Measurements from ENCODE around the gene RTL1.

Gene RTL1

DNA sequence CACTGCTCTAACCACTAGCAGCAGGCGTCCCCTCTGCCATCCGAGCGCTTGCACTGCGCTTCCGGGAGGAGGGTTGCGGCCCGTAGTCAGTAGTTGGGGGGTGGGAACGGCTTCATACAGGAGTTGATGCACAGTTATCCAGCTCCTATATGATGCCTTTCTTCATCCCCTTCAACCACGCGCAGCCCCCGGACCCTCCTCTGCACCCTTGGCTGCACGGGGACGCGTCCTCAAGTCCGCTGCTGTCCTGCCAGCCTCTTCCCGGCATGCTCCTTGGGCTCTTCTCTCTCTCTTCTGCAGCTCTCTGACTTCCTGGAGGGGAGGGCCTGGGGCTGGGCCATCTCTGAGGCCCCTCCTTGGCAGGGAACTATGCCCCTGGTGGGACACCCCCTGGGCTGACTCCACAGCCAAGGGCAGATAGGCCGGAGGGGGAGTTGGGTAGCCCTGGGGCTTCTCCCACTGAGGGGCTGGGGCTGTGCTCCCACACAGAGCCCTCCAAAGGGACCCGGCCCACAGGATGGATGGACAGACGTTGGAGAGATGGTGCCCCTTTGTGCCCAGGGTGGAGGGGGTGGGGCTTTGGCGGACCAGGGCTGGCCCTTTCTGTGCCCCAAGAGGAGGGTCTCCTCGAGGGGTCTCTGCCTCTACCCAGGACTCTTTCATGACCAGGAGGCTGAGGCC, 29.0 kb downstream of the RTL1 start:
- Histone ChIP-seq H3K9ac (ENCODE audit: low read depth in 1 of 2, low read length in 2 of 2) (no peak overlapping the region), H3K9me3 (ENCODE audit: control insufficient read depth in 2 of 2, low read length in 2 of 2) (no peaks in the 10 kb centered on the region), H3K36me3 (ENCODE audit: control insufficient read depth in 2 of 2, insufficient read depth in 2 of 2, low read length in 2 of 2) (no peaks in the 10 kb centered on the region), H3K27me3 (ENCODE audit: control insufficient read depth in 2 of 2, insufficient read depth in 2 of 2, low read length in 2 of 2) (no peaks in the 10 kb centered on the region), H3K27ac (ENCODE audit: low read depth in 2 of 2, low read length in 2 of 2) (no peak overlapping the region), H3K4me1 (ENCODE audit: control insufficient read depth in 2 of 2, insufficient read depth in 2 of 2, low read length in 2 of 2) (no peaks in the 10 kb centered on the region), H3K4me3 (ENCODE audit: low read length in 2 of 2) (no peak overlapping the region)

DNA sequence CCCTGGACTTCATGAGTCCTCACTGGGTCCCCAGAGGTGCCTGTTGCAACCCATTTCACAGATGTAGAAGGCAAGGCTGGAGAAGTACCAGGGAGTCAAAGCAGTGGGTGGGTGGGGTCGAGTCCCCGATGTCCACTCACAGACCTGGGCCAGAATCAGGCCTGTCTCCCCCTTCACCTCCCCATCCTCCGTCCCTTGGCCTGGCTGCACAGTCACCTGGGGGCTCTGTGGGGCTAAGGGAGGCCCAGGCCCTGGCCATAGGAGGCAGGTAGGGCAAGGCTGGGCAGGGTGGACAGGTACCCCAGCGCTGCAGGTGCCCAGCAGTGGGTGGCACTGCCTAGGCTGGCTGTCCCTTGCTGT, 29.5 kb downstream of the RTL1 start:
- Histone ChIP-seq H3K4me1 (ENCODE audit: control insufficient read depth in 2 of 2, insufficient read depth in 2 of 2, low read length in 2 of 2) (no peaks in the 10 kb centered on the region), H3K27me3 (ENCODE audit: control insufficient read depth in 2 of 2, insufficient read depth in 2 of 2, low read length in 2 of 2) (no peaks in the 10 kb centered on the region), H3K9ac (ENCODE audit: low read depth in 1 of 2, low read length in 2 of 2) (no peak overlapping the region), H3K27ac (ENCODE audit: low read depth in 2 of 2, low read length in 2 of 2) (no peak overlapping the region), H3K4me3 (ENCODE audit: low read length in 2 of 2) (no peak overlapping the region), H3K36me3 (ENCODE audit: control insufficient read depth in 2 of 2, insufficient read depth in 2 of 2, low read length in 2 of 2) (no peaks in the 10 kb centered on the region), H3K9me3 (ENCODE audit: control insufficient read depth in 2 of 2, low read length in 2 of 2) (no peaks in the 10 kb centered on the region)

DNA sequence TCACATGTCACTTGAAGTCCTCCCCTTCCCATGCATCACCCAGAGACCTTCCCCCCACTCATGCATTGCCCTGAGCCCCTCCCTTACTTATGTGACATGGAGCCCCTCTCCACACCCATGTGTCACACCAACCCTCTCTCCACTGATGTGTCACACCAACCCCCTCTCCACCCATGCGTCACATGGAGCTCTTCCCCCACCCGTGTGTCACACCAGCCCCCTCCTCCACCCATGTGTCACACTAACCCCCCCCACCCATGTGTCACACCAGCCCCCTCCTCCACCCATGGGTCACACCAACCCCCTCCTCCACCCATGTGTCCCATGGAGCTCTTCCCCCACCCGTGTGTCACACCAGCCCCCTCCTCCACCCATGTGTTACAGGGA, 30.4 kb downstream of the RTL1 start:
- Histone ChIP-seq H3K9me3 (ENCODE audit: control insufficient read depth in 2 of 2, low read length in 2 of 2) (no peaks in the 10 kb centered on the region), H3K36me3 (ENCODE audit: control insufficient read depth in 2 of 2, insufficient read depth in 2 of 2, low read length in 2 of 2) (no peaks in the 10 kb centered on the region), H3K27ac (ENCODE audit: low read depth in 2 of 2, low read length in 2 of 2) (no peak overlapping the region), H3K4me3 (ENCODE audit: low read length in 2 of 2) (no peak overlapping the region), H3K4me1 (ENCODE audit: control insufficient read depth in 2 of 2, insufficient read depth in 2 of 2, low read length in 2 of 2) (no peaks in the 10 kb centered on the region), H3K27me3 (ENCODE audit: control insufficient read depth in 2 of 2, insufficient read depth in 2 of 2, low read length in 2 of 2) (no peaks in the 10 kb centered on the region), H3K9ac (ENCODE audit: low read depth in 1 of 2, low read length in 2 of 2) (no peak overlapping the region)

DNA sequence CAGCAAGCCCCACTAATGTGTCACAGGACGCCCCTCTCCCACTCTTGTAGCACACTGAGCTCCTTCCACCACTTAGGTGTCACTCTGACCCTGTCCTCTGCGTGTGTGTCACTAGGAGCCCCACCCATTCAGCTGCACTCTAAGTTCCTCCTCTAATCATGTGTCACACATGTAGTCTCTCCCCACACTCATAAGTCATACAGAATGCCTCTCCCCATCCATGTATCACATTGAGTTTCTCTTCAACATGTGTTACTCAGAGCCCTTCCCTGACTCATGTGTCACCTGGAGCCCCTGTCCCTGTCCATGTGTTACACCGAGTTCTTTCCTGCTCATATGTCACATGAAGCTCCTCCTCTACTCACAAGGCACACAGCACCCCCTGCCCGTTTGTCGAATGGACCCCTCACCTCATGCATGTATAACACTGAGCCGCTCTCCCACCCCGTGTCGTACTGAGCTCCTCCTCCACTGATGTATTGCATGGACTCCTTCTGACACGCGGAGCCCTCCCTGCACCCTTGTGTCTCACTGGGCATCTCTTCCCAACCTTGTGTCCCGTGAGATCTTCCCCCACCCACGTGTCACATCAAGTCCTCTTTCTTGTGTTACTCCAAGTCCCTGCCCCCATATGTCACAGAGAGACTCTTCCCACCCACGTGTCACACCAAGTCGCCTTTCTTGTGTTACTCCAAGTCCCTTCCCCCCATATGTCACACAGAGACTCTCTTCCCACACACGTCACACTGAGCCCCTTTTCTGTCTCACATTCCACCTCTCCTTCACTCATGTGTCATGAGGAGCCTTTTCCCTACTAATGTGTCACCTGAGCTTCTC, 31.0 kb downstream of the RTL1 start:
- Histone ChIP-seq H3K36me3 (ENCODE audit: control insufficient read depth in 2 of 2, insufficient read depth in 2 of 2, low read length in 2 of 2) (no peaks in the 10 kb centered on the region), H3K9me3 (ENCODE audit: control insufficient read depth in 2 of 2, low read length in 2 of 2) (no peaks in the 10 kb centered on the region), H3K9ac (ENCODE audit: low read depth in 1 of 2, low read length in 2 of 2) (no peak overlapping the region), H3K27me3 (ENCODE audit: control insufficient read depth in 2 of 2, insufficient read depth in 2 of 2, low read length in 2 of 2) (no peaks in the 10 kb centered on the region), H3K4me3 (ENCODE audit: low read length in 2 of 2) (no peak overlapping the region), H3K4me1 (ENCODE audit: control insufficient read depth in 2 of 2, insufficient read depth in 2 of 2, low read length in 2 of 2) (no peaks in the 10 kb centered on the region), H3K27ac (ENCODE audit: low read depth in 2 of 2, low read length in 2 of 2) (no peak overlapping the region)

DNA sequence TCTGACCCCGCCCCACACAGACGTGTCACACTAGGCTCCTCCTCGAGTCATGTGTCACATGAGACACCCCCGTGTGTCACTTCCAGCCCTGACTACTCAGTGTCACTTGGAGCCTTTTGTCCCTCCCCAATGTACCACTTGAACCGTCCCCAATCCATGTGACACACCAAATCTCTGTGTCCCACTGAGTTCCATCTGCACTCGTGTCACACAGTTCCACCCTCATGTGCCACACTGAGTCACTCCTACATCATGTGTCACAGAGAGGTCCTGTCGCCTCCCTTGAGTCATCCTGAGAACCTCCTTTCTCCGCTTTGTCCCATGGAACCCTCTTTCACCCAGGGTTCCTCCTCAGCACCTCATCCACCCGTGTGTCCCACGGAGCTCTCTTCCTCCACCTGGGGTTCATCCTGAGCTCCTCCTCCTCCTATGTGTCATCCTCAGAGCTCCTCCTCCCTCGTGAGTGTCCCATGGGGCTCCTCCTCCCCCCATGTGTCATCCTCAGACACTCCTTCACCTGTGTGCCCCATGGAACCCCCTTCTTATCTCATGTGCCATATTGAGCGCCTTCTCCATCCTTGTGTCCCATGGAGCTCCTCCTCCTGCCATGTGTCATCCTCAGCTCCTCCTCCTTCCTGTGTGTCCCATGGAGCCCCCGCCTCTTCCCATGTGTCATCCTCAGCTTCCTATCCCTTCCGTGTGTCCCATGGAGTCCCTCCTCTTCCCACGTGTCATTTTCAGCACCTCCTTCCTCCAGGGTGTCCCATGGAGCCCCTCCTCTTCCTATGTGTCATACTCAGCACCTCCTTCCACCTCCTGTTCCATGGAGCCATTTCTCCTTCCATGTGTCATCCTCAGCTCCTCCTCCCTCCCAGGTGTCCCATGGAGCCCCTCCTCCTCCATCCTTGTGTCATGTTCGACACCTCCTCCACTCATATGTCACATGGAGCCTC, 32.0 kb downstream of the RTL1 start:
- H3K27ac ChIP-seq (ENCODE audit: low read depth in 2 of 2, low read length in 2 of 2): no peak overlapping the region
- no peak overlapping the region for H3K9ac ChIP-seq (ENCODE audit: low read depth in 1 of 2, low read length in 2 of 2)
- no peaks in the 10 kb centered on the region for H3K9me3 ChIP-seq (ENCODE audit: control insufficient read depth in 2 of 2, low read length in 2 of 2)
- no peaks in the 10 kb centered on the region for H3K4me1 ChIP-seq (ENCODE audit: control insufficient read depth in 2 of 2, insufficient read depth in 2 of 2, low read length in 2 of 2)
- no peak overlapping the region for H3K4me3 ChIP-seq (ENCODE audit: low read length in 2 of 2)
- no peaks in the 10 kb centered on the region for H3K36me3 ChIP-seq (ENCODE audit: control insufficient read depth in 2 of 2, insufficient read depth in 2 of 2, low read length in 2 of 2)
- no peaks in the 10 kb centered on the region for H3K27me3 ChIP-seq (ENCODE audit: control insufficient read depth in 2 of 2, insufficient read depth in 2 of 2, low read length in 2 of 2)

DNA sequence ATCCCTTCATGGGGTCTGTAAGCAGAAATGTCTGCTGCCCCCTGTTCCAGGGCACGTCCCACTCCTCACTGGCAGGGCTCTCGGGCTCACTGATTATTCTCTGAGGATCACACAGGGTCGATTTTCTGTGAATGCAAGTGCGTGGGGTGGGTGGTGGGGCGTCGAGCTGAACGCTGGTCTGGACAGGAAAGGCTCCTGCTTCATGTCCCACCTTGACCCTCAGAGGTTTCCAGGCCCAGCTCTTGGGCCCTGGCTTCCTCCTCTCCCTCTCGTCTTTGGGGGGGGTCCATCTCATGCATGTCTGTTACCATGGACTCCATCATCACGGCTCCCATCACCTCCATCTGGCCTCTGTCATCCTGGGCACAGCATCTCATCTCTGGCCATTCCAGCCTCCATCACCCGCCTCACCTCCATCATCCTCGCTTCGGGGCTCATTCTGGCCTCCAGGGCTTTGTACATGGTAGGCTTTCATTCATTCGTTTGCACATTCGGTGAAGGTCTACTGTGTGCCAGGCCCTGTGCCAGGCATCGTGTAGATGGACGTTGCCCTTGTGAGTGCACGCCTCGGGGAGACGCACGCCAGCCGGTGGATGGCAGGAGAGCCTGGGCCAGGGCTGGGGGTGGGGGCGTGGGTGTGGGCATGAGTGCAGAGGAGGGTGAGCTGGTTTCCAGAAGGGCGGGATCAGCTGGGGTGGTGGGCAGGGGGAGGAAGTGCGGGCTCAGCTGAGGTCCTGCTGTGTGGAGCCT, 34.7 kb downstream of the RTL1 start:
- Histone ChIP-seq H3K9me3 (ENCODE audit: control insufficient read depth in 2 of 2, low read length in 2 of 2) (no peaks in the 10 kb centered on the region), H3K4me3 (ENCODE audit: low read length in 2 of 2) (no peak overlapping the region), H3K27me3 (ENCODE audit: control insufficient read depth in 2 of 2, insufficient read depth in 2 of 2, low read length in 2 of 2) (no peaks in the 10 kb centered on the region), H3K27ac (ENCODE audit: low read depth in 2 of 2, low read length in 2 of 2) (no peak overlapping the region), H3K4me1 (ENCODE audit: control insufficient read depth in 2 of 2, insufficient read depth in 2 of 2, low read length in 2 of 2) (no peaks in the 10 kb centered on the region), H3K36me3 (ENCODE audit: control insufficient read depth in 2 of 2, insufficient read depth in 2 of 2, low read length in 2 of 2) (no peaks in the 10 kb centered on the region), H3K9ac (ENCODE audit: low read depth in 1 of 2, low read length in 2 of 2) (no peak overlapping the region)

DNA sequence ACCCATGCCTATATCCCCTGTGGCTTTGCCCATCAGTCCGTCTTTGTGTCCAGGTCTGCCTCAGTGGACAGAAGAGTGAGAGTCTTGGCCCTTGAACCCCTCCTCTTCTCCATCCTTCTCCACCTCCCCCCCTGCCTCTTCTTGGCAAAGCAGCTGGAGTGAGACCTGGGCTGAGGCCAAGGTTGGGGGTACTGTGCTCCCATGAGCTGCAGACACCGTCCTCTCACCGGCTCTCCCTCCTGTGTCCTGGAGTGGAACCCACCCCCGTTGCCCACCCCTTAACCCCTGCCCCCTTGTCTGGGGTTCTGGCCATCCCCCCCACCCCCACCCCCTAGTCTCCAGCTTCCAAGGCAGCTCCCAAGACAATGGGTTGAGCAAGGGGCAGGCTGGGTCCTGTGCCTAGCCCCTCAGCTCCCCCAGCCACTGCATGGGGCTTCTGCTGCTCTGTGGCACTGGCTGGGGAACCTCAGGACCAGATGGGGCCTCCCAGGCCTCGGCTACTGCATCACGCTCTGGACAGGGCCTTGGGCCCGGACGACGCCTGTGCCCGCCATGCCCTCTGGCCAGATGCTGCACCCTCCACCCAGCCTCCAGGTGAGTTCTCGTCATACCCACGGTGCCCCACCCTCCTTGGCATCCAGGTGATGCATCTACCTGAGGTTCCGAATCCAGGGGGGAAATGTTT, 35.7 kb downstream of the RTL1 start:
- H3K9ac ChIP-seq (ENCODE audit: low read depth in 1 of 2, low read length in 2 of 2): no peak overlapping the region
- no peaks in the 10 kb centered on the region for H3K36me3 ChIP-seq (ENCODE audit: control insufficient read depth in 2 of 2, insufficient read depth in 2 of 2, low read length in 2 of 2)
- H3K27ac ChIP-seq (ENCODE audit: low read depth in 2 of 2, low read length in 2 of 2): no peak overlapping the region
- no peaks in the 10 kb centered on the region for H3K9me3 ChIP-seq (ENCODE audit: control insufficient read depth in 2 of 2, low read length in 2 of 2)
- no peaks in the 10 kb centered on the region for H3K4me1 ChIP-seq (ENCODE audit: control insufficient read depth in 2 of 2, insufficient read depth in 2 of 2, low read length in 2 of 2)
- H3K27me3 ChIP-seq (ENCODE audit: control insufficient read depth in 2 of 2, insufficient read depth in 2 of 2, low read length in 2 of 2): no peaks in the 10 kb centered on the region
- no peak overlapping the region for H3K4me3 ChIP-seq (ENCODE audit: low read length in 2 of 2)

DNA sequence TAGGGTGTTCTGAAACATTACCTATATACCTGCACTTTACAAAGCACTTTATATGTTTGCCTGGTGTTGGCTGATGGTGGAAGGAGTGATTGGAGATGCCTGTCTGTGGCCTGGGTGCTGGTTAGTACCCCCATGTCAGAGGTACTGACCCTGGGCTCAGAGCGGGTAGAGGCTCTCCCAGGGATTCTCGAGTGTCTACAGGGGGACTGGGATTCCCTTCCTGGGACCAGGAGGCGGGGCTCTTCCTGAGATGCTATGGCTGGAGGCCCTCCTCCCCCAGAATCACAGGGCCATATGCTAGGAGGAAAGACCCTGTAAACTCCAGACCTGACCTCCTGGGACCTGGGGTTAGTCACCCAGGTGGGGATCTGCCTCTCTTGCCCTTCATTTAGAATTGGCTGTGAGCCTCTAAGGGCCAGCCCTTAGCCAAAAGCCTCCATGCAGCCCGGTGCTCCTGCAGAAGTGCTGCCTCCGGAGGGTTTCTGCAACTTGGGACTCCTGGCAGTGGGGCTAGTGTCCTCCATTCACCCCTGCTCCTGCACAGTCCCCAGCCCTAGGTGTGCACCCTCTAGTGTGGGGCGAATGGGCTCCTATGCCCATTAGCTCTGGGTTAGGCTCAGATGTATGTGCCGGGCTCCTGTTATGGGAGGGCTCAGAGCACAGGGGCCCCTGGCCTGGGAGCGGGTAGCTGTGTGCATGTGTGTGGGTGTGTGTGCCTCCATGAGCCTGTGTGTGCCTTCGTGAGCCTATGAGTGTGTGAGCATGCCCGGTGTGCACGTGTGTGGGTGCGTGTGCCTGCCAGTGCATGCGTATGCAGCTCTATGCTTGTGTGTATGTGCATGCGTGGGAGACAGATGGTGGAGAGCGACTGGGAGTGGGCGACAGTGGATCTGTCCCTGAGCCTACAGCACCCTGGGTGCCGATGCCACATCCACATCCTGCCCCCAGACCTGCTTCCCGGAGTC, 36.6 kb downstream of the RTL1 start:
- no peaks in the 10 kb centered on the region for H3K27me3 ChIP-seq (ENCODE audit: control insufficient read depth in 2 of 2, insufficient read depth in 2 of 2, low read length in 2 of 2)

More for the DNA sequence above, 36.6 kb downstream of the RTL1 start:
- Histone ChIP-seq H3K27ac (ENCODE audit: low read depth in 2 of 2, low read length in 2 of 2) (no peak overlapping the region), H3K4me1 (ENCODE audit: control insufficient read depth in 2 of 2, insufficient read depth in 2 of 2, low read length in 2 of 2) (no peaks in the 10 kb centered on the region), H3K4me3 (ENCODE audit: low read length in 2 of 2) (no peak overlapping the region), H3K9me3 (ENCODE audit: control insufficient read depth in 2 of 2, low read length in 2 of 2) (no peaks in the 10 kb centered on the region), H3K36me3 (ENCODE audit: control insufficient read depth in 2 of 2, insufficient read depth in 2 of 2, low read length in 2 of 2) (no peaks in the 10 kb centered on the region), H3K9ac (ENCODE audit: low read depth in 1 of 2, low read length in 2 of 2) (no peak overlapping the region)
